ENCODE results near the gene CATSPERD. TPM values are rescaled to one million over a fixed set of nuclear protein-coding genes. Genes with fewer than 3 reads are reported as not detected.

The CATSPERD gene
- total and polyA plus RNA-seq, 2 of the 4 experiments (the other 2 are of a cell fraction) = not detected

DNA sequence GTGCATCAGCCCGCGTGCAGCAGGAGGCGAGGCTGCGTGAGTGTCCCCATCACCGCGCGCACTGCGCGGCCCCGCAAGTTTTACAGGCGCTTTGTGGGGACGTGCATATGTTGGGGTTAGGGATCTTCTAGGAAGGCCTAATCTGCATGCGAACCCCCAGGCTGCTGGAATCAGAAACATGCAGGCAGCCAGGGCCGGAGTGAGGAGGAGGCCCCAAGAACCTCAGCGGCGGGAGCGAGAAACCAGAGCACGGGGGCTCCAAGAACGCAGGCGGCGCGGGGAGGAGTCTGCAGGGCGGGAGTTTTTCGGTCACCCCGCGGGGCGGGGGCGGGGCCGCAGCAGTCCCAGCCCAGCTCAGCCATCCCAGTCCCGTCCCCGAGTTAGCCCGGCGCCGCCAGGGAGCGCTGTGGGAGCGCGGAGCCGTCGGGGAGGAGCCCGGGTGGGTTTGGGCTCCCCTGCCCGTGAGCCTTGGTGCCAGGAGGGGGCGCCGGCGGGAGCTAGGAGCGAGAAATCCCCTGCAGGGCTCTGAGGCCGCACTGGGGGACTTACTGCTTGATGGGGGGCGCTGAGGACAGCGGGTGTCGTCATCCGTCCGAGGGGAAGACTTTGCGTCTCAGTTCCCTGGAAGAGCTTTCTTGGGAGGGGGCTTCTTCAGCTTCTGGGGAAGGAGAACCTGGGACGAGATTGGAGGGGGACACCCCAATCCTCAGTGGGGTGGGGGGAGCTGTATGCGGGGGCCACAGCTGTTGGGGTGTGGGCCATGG, 83.5 kb downstream of the CATSPERD start:
- H3K56ac ChIP-seq (ENCODE audit: extremely low read depth, insufficient read depth, low read length) = no peak overlapping the region
- H4K91ac ChIP-seq (ENCODE audit: insufficient read depth, low read depth, low read length) = peak overlapping the region; percentile 38; the same call in 1 of the 2 replicates
- H4K5ac ChIP-seq (ENCODE audit: low read depth, low read length) = no peak overlapping the region
- H2AK5ac ChIP-seq (ENCODE audit: low read depth, low read length) = peak overlapping the region; percentile 43
- no peaks in the 10 kb centered on the region for H3K79me1 ChIP-seq (ENCODE audit: low read depth in 1 of 2, low read length in 2 of 2)
- H2BK20ac ChIP-seq (ENCODE audit: low read depth, low read length) = no peak overlapping the region
- ATAC-seq (ENCODE audit: low read depth) (peak; percentile 97), DNase-seq (peak; percentile 77)
- peak overlapping the region; percentile 31 for H2AK9ac ChIP-seq (replicated peaks; ENCODE audit: low read depth, low read length, poor library complexity)
- H3K4me2 ChIP-seq (ENCODE audit: low read depth, low read length) = peak overlapping the region; percentile 60
- H2BK15ac ChIP-seq (ENCODE audit: low read depth, low read length) = no peak overlapping the region
- H3K9me3 ChIP-seq (ENCODE audit: control insufficient read depth, insufficient read depth, low read length) = no peaks in the 10 kb centered on the region
- CTCF ChIA-PET = interaction anchor here (0.6 to 1.9 kb wide), 26 partner anchors 9 to 322 kb away, joined by 3 to 37 read pairs (median 5); partner anchors contain the start of genes DUS3L, NDUFA11 and VMAC
- H3K4me3 ChIP-seq (ENCODE audit: insufficient read depth, low read depth, low read length) = peak overlapping the region; percentile 10
- BruUV-seq (replicated peaks) = no TSS peak
- intact Hi-C loops (cut with micrococcal nuclease) (loop anchor here (1.0 to 10.0 kb wide), 3 partner anchors 88 to 218 kb away; no protein-coding TSS in a partner anchor), in situ Hi-C loops (cut with MboI; ENCODE audit: low sequenced_read_pairs) (loop anchor here (5.0 to 10.0 kb wide), 2 partner anchors 88 to 221 kb away; no protein-coding TSS in a partner anchor), dilution Hi-C loops (cut with HindIII; ENCODE audit: low sequenced_read_pairs, unreplicated experiment) (no loop called here)
- H2BK5ac ChIP-seq (ENCODE audit: low read depth, low read length, poor library complexity, severe bottlenecking) = no peak overlapping the region
- H3K18ac ChIP-seq (ENCODE audit: low read depth, low read length) = no peak overlapping the region
- H3K23ac ChIP-seq (ENCODE audit: low read depth, low read length) = 0 out of 2 replicates have a peak overlapping the region, but pooled peaks have one; percentile 3
- no peaks in the 10 kb centered on the region for H3K36me3 ChIP-seq (ENCODE audit: control insufficient read depth, insufficient read depth, low read length)
- no peak overlapping the region for H2BK120ac ChIP-seq (ENCODE audit: low read depth, low read length)
- peak overlapping the region; percentile 24 for H3K4ac ChIP-seq (ENCODE audit: low read depth, low read length)
- H3K4me1 ChIP-seq (ENCODE audit: control insufficient read depth, insufficient read depth, low read length) = peaks cover 3% of the 10 kb centered on the region; the same call in 1 of the 2 replicates
- H3K9me1 ChIP-seq (ENCODE audit: insufficient read depth, low read length) = no peaks in the 10 kb centered on the region
- H3K27ac ChIP-seq (ENCODE audit: insufficient read depth, low read length) = no peak overlapping the region; the same call in 1 of the 2 replicates
- POLR2A ChIA-PET (ENCODE audit: unreplicated experiment) = interaction anchor here (0.9 to 1.5 kb wide), 3 partner anchors 24 to 99 kb away, joined by 3 to 4 read pairs (median 3); no protein-coding TSS in a partner anchor
- H3K27me3 ChIP-seq (ENCODE audit: control insufficient read depth, insufficient read depth, low read length) = peaks cover 30% of the 10 kb centered on the region
- peak overlapping the region; percentile 3; the same call in 1 of the 2 replicates for H3K9ac ChIP-seq (ENCODE audit: low read depth, low read length)
- WGBS, 2 experiments (ENCODE audit: extremely low coverage in 2 of 2, insufficient read length in 1 of 2) = 2% methylated on average over 34 of the region's 54 CpGs; no CpG with 5 or more reads in 1 of the 2 experiments
- H3K14ac ChIP-seq (replicated peaks; ENCODE audit: low read depth, low read length) = no peak overlapping the region
- H2AFZ ChIP-seq (replicated peaks; ENCODE audit: low read length, poor library complexity) = peak overlapping the region; percentile 94
- peak overlapping the region; percentile 31 to 88; a peak in 2 of 4 replicates for H4K8ac ChIP-seq (ENCODE audit: low read depth in 2 of 2, low read length in 2 of 2)
- H4K20me1 ChIP-seq (ENCODE audit: insufficient read depth, low read length) = no peaks in the 10 kb centered on the region
- TF ChIP-seq, protein P1, sequence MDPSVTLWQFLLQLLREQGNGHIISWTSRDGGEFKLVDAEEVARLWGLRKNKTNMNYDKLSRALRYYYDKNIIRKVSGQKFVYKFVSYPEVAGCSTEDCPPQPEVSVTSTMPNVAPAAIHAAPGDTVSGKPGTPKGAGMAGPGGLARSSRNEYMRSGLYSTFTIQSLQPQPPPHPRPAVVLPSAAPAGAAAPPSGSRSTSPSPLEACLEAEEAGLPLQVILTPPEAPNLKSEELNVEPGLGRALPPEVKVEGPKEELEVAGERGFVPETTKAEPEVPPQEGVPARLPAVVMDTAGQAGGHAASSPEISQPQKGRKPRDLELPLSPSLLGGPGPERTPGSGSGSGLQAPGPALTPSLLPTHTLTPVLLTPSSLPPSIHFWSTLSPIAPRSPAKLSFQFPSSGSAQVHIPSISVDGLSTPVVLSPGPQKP (IDR thresholded peaks at IDR 0.05; ENCODE audit: borderline replicate concordance, low read depth, low read length) = no peak
- TF ChIP-seq MAZ (IDR thresholded peaks at IDR 0.05; ENCODE audit: borderline replicate concordance, low read depth, low read length) (peak; percentile 85), CTCF (conservative IDR thresholded peaks at IDR 0.05; ENCODE audit: low read depth, low read length) (peak; percentile 100), MXI1 (IDR thresholded peaks at IDR 0.05; ENCODE audit: borderline replicate concordance, low read depth, low read length) (peak; percentile 19; the same call in 1 of the 2 replicates), CEBPB (IDR thresholded peaks at IDR 0.05; ENCODE audit: low read depth, low read length) (no peak), MAFK (IDR thresholded peaks at IDR 0.05; ENCODE audit: low read depth, low read length) (no peak), BHLHE40 (IDR thresholded peaks at IDR 0.05; ENCODE audit: low read depth, low read length) (no peak), CHD1 (IDR thresholded peaks at IDR 0.05; ENCODE audit: low read depth, low read length) (no peak), NFE2L2 (IDR thresholded peaks at IDR 0.05; ENCODE audit: low read depth, low read length) (no peak), FOS (IDR thresholded peaks at IDR 0.05; ENCODE audit: low read depth, low read length) (no peak), RCOR1 (IDR thresholded peaks at IDR 0.05; ENCODE audit: insufficient replicate concordance, low read length) (no peak), RFX5 (IDR thresholded peaks at IDR 0.05; ENCODE audit: low read depth, low read length) (no peak)
- TF ChIP-seq, protein P2, sequence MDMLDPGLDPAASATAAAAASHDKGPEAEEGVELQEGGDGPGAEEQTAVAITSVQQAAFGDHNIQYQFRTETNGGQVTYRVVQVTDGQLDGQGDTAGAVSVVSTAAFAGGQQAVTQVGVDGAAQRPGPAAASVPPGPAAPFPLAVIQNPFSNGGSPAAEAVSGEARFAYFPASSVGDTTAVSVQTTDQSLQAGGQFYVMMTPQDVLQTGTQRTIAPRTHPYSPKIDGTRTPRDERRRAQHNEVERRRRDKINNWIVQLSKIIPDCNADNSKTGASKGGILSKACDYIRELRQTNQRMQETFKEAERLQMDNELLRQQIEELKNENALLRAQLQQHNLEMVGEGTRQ (IDR thresholded peaks at IDR 0.05; ENCODE audit: low read depth, low read length) = no peak
